IPS-NIHi11 (cell line): ENCODE data around the gene F11R.
"Not testable (repeated sequence)": the region's sequence is repeated elsewhere in the genome, so short reads cannot be mapped to it uniquely, and the experiment has no call there.

ENCODE experiments used
- DNase-seq: peaks from one replicate; pipeline ENCODE4 v3.0.0; 2012; ENCODE audit warnings: mixed read lengths, low spot score

The F11R gene

GRCh38 chr1:160971618-160972056 lies 49.3 kb downstream of the F11R start:
- DNase-seq = peak; percentile 67

DNA sequence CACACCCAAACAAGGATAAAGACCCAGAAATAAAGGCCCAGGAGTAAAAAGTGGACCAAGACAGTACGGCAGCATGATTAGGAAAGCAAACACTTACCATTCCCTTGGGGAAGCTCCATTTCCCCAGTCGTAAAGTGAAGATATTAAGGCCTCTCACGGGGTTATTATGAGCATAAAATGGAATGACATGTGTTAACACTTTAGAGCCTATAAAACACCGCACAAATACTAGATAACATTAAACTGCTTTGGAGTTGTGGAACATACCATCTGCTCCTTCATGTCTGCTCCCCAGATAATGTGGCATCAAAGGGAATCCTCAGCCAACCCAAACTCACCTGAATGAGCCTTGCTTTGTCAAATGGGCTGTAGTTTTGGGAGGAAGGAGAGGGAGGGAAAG lies 57.4 kb downstream of the F11R start:
- no peak for DNase-seq

- DNase-seq = no peak
Measured at GRCh38 chr1:160961419-160961818, 59.5 kb downstream of the F11R start.

GRCh38 chr1:160956966-160957365 lies 64.0 kb downstream of the F11R start:
- no peak for DNase-seq

DNA sequence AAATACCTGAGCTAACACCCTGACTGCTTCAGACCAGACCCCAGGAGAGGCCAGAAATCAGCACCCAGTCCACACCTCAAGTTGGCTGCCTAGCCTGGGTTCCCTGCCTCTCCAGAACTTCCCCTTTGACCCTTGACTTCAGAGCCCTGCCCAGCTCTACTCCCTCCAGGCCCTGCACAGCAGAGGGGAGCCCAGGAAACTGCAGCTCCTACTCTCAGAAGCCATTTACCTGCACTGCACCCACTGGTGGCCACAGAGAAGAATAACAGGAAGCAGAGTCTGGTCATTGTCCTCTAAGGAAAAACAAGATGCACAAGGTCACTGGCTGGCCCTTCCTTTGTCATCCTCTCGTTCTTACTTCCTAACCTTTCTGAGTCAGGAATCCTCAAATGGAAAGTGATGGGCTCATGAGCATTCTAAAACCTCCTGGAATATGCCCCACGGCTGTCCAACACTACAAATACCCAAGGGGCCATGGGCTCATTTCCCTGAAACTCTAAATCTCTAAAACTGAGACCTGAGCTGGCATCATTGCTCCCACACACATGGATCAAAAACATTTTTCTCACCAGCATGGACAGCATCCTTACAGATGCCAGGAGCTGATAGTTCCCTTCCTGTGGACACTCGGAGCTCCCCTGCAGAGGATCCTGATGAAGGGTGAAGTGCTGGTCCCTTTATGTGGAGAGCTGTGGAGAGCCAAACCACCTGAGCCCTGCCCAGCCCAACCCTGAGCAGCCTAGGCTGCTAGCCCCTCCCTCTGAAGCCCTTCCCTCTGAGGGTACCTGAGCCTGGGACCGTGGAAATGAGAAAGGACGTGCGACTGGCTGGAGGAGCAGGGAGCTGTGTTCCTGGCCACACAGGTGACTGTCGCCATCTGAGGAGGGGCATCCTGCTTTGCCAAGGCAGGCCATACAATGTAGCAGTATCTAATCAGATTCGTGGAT lies 66.5 kb downstream of the F11R start, which contains the start of gene ITLN2:
TSS of gene ITLN2 (minus strand) at position 652 of the 947 bp plus-strand sequence. CDS start at position 584, 68 bp downstream.
- DNase-seq = peak; percentile 80

GRCh38 chr1:160953030-160953429 lies 67.9 kb downstream of the F11R start:
- DNase-seq = no peak

- DNase-seq = no peak
Measured at GRCh38 chr1:160952129-160952510, 68.8 kb downstream of the F11R start.

GRCh38 chr1:160951443-160952128 lies 69.4 kb downstream of the F11R start:
- peak; percentile 74 for DNase-seq

- no peak for DNase-seq
Measured at GRCh38 chr1:160950657-160951056, 70.3 kb downstream of the F11R start.

- DNase-seq = no peak
Measured at GRCh38 chr1:160949881-160950280, 71.1 kb downstream of the F11R start.

- DNase-seq = not testable (repeated sequence)
Measured at GRCh38 chr1:160949216-160949880, 71.6 kb downstream of the F11R start.

DNA sequence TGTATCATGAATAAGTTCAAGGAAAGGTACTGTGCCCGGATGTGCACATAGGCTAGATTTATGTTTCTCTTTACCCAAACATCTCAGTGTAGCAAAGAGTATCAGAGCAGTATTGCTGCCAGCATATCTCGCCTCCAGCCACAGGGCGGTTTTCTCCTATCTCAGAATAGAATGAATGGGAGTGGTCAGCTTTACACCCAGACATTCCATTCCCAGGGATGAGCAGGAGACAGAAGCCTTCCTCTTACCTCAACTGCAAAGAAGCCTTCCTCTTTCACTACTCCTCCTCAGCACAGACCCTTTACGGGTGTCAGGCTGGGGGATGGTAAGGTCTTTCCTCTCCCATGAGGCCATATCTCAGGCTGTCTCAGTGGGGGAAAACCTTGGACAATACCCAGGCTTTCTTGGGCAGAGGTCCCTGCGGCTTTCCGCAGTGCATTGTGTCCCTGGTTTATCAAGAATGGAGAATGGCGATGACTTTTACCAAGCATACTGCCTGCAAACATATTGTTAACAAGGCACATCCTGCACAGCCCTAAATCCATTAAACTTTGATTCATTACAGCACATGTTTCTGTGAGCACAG lies 73.7 kb downstream of the F11R start:
- not testable (repeated sequence) for DNase-seq

DNA sequence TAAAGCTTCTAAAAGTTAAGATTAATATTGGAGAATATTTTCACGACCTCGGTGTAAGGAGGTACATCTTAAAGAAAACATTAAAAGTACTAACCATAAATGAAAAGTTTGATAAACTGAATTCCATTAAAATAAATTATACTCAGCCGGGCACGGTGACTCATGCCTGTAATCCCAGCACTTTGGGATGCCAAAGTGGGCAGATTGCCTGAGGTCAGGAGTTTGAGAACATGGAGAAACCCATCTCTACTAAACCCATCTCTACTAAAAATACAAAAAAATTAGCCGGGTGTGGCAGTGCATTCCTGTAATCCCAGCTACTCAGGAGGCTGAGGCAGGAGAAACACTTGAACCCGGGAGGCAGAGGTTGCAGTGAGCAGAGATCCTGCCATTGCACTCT lies 75.1 kb downstream of the F11R start:
- not testable (repeated sequence) for DNase-seq
